T-cell (primary cell): ENCODE results near the gene C5orf15. TPM values are rescaled to one million over a fixed set of nuclear protein-coding genes. Genes with fewer than 3 reads are reported as not detected.

ENCODE experiments used
- ATAC-seq, 4 experiments: fragments of 200-7000 bp in 3 of 4; fragments of 150-1000 bp in 1 of 4; cut with Tn5 transposase; replicated peaks in 1 of 4; 1 replicate in 3 of 4; 2 replicates in 1 of 4; pipeline ENCODE4 v1.10.0; 2021; ENCODE audit warnings: moderate library complexity in 3 of 4, mild to moderate bottlenecking in 2 of 4, moderate number of reproducible peaks in 1 of 4
- CTCF ChIA-PET, 2 donors: fragments of 300-600 bp; sonication (Branson Sonifier 250); formaldehyde crosslinking; loops; one replicate each; lab custom pipeline; 2022; ENCODE audit warnings: antibody characterized with exemption in 2 of 2; lab: Charles Lee
- POLR2A ChIA-PET, 2 donors: fragments of 300-600 bp; sonication (Branson Sonifier 250); formaldehyde crosslinking; loops; one replicate each; lab custom pipeline; 2022; ENCODE audit warnings: antibody characterized with exemption in 2 of 2; lab: Charles Lee
- DNase-seq, 35 experiments: peaks; one replicate each; pipeline versions ENCODE4 v3.0.0 to v3.0.0-alpha.2; 2013 to 2023
- H3K27ac ChIP-seq: one replicate; pipeline ENCODE4 v1.5.1; 2013; ENCODE audit warnings: low read length
- H3K27me3 ChIP-seq, 2 experiments: replicated peaks in 1 of 2; 1 replicate in 1 of 2; 2 replicates in 1 of 2; pipeline versions ENCODE4 v1.6.1 to v1.7.0; 2013; ENCODE audit warnings: low read length in 1 of 2, mixed read lengths in 1 of 2; ENCODE audit not compliant: control insufficient read depth in 2 of 2, insufficient read depth in 2 of 2; ENCODE audit errors: extremely low read depth in 1 of 2
- H3K36me3 ChIP-seq, 2 donors: 1 replicate in 1 of 2; 2 replicates in 1 of 2; pipeline versions ENCODE4 v1.6.1 to v1.7.0; 2013; ENCODE audit warnings: low read length in 1 of 2; ENCODE audit not compliant: control insufficient read depth in 2 of 2, insufficient read depth in 1 of 2; ENCODE audit errors: extremely low read depth in 1 of 2
- H3K4me1 ChIP-seq, 2 experiments: 1 replicate in 1 of 2; 2 replicates in 1 of 2; pipeline versions ENCODE4 v1.6.1 to v1.7.0; 2013; ENCODE audit warnings: low read length in 2 of 2, mixed read lengths in 1 of 2; ENCODE audit not compliant: insufficient read depth in 2 of 2, control insufficient read depth in 1 of 2; ENCODE audit errors: extremely low read depth in 1 of 2
- H3K4me3 ChIP-seq, 2 donors: 1 replicate in 1 of 2; 2 replicates in 1 of 2; pipeline versions ENCODE4 v1.5.1 to v1.7.0; 2013; ENCODE audit warnings: mild to moderate bottlenecking in 2 of 2, low read length in 1 of 2, moderate library complexity in 1 of 2; ENCODE audit not compliant: control insufficient read depth in 1 of 2; ENCODE audit errors: extremely low read depth in 1 of 2
- H3K9me3 ChIP-seq: 2 replicates; pipeline ENCODE4 v1.7.0; 2013
- H3K27ac Mint-ChIP-seq, 2 donors: one replicate each; pipeline ENCODE4 v1.8.0; 2020 to 2021; ENCODE audit warnings: mild to moderate bottlenecking in 2 of 2, mixed read lengths in 2 of 2
- H3K27me3 Mint-ChIP-seq, 2 donors: one replicate each; pipeline ENCODE4 v1.8.0; 2021 to 2022; ENCODE audit warnings: mixed read lengths in 2 of 2
- H3K36me3 Mint-ChIP-seq: one replicate; pipeline ENCODE4 v1.8.0; 2021; ENCODE audit warnings: mixed read lengths
- H3K4me1 Mint-ChIP-seq, 3 donors: one replicate each; pipeline ENCODE4 v1.8.0; 2020 to 2022; ENCODE audit warnings: mixed read lengths in 3 of 3, mild to moderate bottlenecking in 1 of 3
- H3K4me3 Mint-ChIP-seq, 3 donors: one replicate each; pipeline ENCODE4 v1.8.0; 2020 to 2022; ENCODE audit warnings: mild to moderate bottlenecking in 3 of 3, mixed read lengths in 3 of 3, moderate library complexity in 3 of 3
- H3K9me3 Mint-ChIP-seq, 3 donors: one replicate each; pipeline ENCODE4 v1.8.0; 2020 to 2022; ENCODE audit warnings: mixed read lengths in 3 of 3
- WGBS: methylation state at CpG from one replicate; pipeline ENCODE4 v1.1.5; 2013; ENCODE audit warnings: missing lambda C conversion rate; ENCODE audit not compliant: insufficient coverage; 5-methylcytosine and 5-hydroxymethylcytosine counted together
- total RNA-seq, 35 experiments: library from RNA in 6 of 35; stranded (reverse) in 6 of 35; fragments of 120-200 nt in 1 of 35; gene quantifications; one replicate each; pipeline versions ENCODE4 v1.2.1 to v1.2.4 and lab custom pipeline; 2013 to 2026

Gene C5orf15
- total RNA-seq, 5 donors from 2014 or later (not counting 1 experiment from before 2014, with no cell fraction given), result 12.6 to 14.7 (median 14.5) TPM

DNA sequence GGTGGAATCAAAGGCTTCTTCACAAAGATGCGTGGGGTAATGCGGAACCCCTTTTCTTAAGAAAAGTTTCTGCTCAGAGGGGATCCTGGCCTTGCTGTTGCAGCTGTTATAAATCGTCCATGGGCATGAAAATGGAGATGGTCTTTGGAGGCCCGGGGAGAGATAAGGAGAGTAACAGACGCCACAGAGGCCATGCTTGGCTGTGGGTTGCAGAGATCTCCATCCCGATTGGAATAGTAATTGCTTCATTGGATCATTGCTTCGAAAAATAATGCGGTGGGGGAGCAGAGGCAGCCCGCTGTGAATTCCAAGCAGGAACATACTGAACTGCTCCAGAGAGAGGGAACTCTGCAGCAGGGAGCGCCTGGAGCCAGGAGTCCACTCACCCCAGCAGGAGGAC is 55.5 kb downstream of the C5orf15 start:
- POLR2A ChIA-PET, result no interaction called here
- Histone ChIP-seq H3K9me3 (no peaks in the 10 kb centered on the region), H3K36me3 (no peaks in the 10 kb centered on the region), H3K4me3 (no peak overlapping the region), H3K27me3 (no peaks in the 10 kb centered on the region), H3K27ac (no peak overlapping the region), H3K4me1 (no peaks in the 10 kb centered on the region)
- H3K9me3 Mint-ChIP-seq, result no peaks in the 10 kb centered on the region
- ATAC-seq (no peak), DNase-seq (no peak)
- no peak overlapping the region for H3K4me3 Mint-ChIP-seq
- no peaks in the 10 kb centered on the region for H3K36me3 Mint-ChIP-seq
- CTCF ChIA-PET, result no interaction called here
- H3K27me3 Mint-ChIP-seq, result no peaks in the 10 kb centered on the region
- H3K4me1 Mint-ChIP-seq, result no peaks in the 10 kb centered on the region
- WGBS, result 86% methylated on average over 8 of the region's 10 CpGs
- H3K27ac Mint-ChIP-seq, result no peak overlapping the region

- no peaks in the 10 kb centered on the region for H3K36me3 Mint-ChIP-seq
- no peaks in the 10 kb centered on the region for H3K9me3 Mint-ChIP-seq
- ChIA-PET POLR2A (no interaction called here), CTCF (no interaction called here)
- H3K4me3 Mint-ChIP-seq, result no peak overlapping the region
- no peaks in the 10 kb centered on the region for H3K27me3 Mint-ChIP-seq
- DNase-seq (no peak), ATAC-seq (no peak)
- Histone ChIP-seq H3K27me3 (no peaks in the 10 kb centered on the region), H3K4me3 (no peak overlapping the region), H3K4me1 (no peaks in the 10 kb centered on the region), H3K36me3 (no peaks in the 10 kb centered on the region), H3K9me3 (no peaks in the 10 kb centered on the region), H3K27ac (no peak overlapping the region)
- no peaks in the 10 kb centered on the region for H3K4me1 Mint-ChIP-seq
- H3K27ac Mint-ChIP-seq, result no peak overlapping the region
- 91% methylated on average over 3 of the region's 6 CpGs for WGBS
These were observed 57.9 kb downstream of the C5orf15 start for GRCh38 chr5:133910571-133910970.

DNA sequence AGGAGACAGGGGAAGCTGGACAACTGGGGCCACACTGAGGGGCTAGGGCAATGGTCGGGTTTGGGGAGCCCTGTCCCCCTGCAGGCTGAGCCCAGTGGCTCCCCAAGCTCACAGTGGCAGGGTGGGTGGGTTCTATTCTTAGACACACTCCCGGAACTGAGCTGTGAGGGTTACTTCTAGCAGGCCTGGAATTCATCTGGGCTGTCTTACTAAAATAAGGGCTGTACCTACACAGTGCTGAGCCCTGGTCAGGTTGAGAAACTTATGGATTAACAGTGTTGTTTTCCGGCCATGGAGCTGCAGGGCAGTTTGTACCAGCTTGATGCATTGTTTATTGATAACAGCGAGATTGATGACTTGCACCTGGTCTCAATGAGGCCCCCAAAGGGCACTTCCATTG is 58.8 kb downstream of the C5orf15 start:
- Histone ChIP-seq H3K27me3 (no peaks in the 10 kb centered on the region), H3K9me3 (no peaks in the 10 kb centered on the region), H3K4me1 (no peaks in the 10 kb centered on the region), H3K4me3 (no peak overlapping the region), H3K36me3 (no peaks in the 10 kb centered on the region), H3K27ac (no peak overlapping the region)
- no peak overlapping the region for H3K4me3 Mint-ChIP-seq
- ChIA-PET CTCF (no interaction called here), POLR2A (no interaction called here)
- H3K9me3 Mint-ChIP-seq, result no peaks in the 10 kb centered on the region
- no peak overlapping the region for H3K27ac Mint-ChIP-seq
- H3K4me1 Mint-ChIP-seq, result no peaks in the 10 kb centered on the region
- 83% methylated on average over 4 of the region's 4 CpGs for WGBS
- DNase-seq (no peak), ATAC-seq (no peak)
- H3K27me3 Mint-ChIP-seq, result no peaks in the 10 kb centered on the region
- H3K36me3 Mint-ChIP-seq, result no peaks in the 10 kb centered on the region

GRCh38 chr5:133907075-133907474 is 61.4 kb downstream of the C5orf15 start:
- Histone ChIP-seq H3K4me1 (no peaks in the 10 kb centered on the region), H3K27ac (no peak overlapping the region), H3K36me3 (no peaks in the 10 kb centered on the region), H3K4me3 (no peak overlapping the region), H3K9me3 (no peaks in the 10 kb centered on the region), H3K27me3 (peaks cover 0 to 3% of the 10 kb centered on the region in 2 experiments)
- WGBS, result 81% methylated on average over 9 of the region's 9 CpGs
- Mint-ChIP-seq H3K27me3 (no peaks in the 10 kb centered on the region), H3K36me3 (no peaks in the 10 kb centered on the region), H3K27ac (no peak overlapping the region), H3K4me3 (no peak overlapping the region), H3K9me3 (no peaks in the 10 kb centered on the region), H3K4me1 (no peaks in the 10 kb centered on the region)
- CTCF ChIA-PET, result no interaction called here
- POLR2A ChIA-PET, result no interaction called here
- no peak for ATAC-seq
- no peak for DNase-seq

GRCh38 chr5:133906303-133906702 is 62.1 kb downstream of the C5orf15 start:
- Histone ChIP-seq H3K4me3 (no peak overlapping the region), H3K9me3 (no peaks in the 10 kb centered on the region), H3K36me3 (no peaks in the 10 kb centered on the region), H3K4me1 (no peaks in the 10 kb centered on the region), H3K27me3 (peaks cover 0 to 3% of the 10 kb centered on the region in 2 experiments), H3K27ac (no peak overlapping the region)
- ATAC-seq (no peak), DNase-seq (no peak)
- no peaks in the 10 kb centered on the region for H3K36me3 Mint-ChIP-seq
- H3K4me1 Mint-ChIP-seq, result no peaks in the 10 kb centered on the region
- 65% methylated on average over 2 of the region's 6 CpGs for WGBS
- H3K4me3 Mint-ChIP-seq, result no peak overlapping the region
- ChIA-PET CTCF (no interaction called here), POLR2A (no interaction called here)
- H3K27me3 Mint-ChIP-seq, result no peaks in the 10 kb centered on the region
- H3K9me3 Mint-ChIP-seq, result no peaks in the 10 kb centered on the region
- no peak overlapping the region for H3K27ac Mint-ChIP-seq

Other genes starting within 250 kb of the C5orf15 start
- 10 to 100 TPM; 45.8 to 58.7 (median 54.6) TPM for gene VDAC1, start 36.4 kb upstream of the C5orf15 start, total RNA-seq
- gene TCF7, start 146.1 kb upstream of the C5orf15 start, total RNA-seq, result 100 to 1,000 TPM; 503 to 749 (median 693) TPM
- 100 to 1,000 TPM; 178 to 314 (median 203) TPM for gene SKP1, start 208.3 kb upstream of the C5orf15 start, total RNA-seq